ENCODE results near the gene PARP12.

GRCh38 chr7:140062118-140062527, 628 bp downstream of the PARP12 start:
- TF ChIP-seq CTCF (IDR thresholded peaks at IDR 0.05; ENCODE audit: low read length) (no peak), EZH2 (IDR thresholded peaks at IDR 0.05; ENCODE audit: borderline replicate concordance, low read length) (no peak)
